K562 (cell line): ENCODE results near the gene KCTD4. TPM values are rescaled to one million over a fixed set of nuclear protein-coding genes. Genes with fewer than 3 reads are reported as not detected.

Experiments
- ATAC-seq: fragments of 200-7000 bp; cut with Tn5 transposase; 3 replicates; pipeline ENCODE4 v1.9.1; 2020; ENCODE audit warnings: moderate library complexity
- BruUV-seq: library from RNA; stranded (reverse); fragments of 400-500 nt; replicated peaks from 2 replicates; lab custom pipeline; 2021; lab: Mats Ljungman, UMichigan
- CTCF ChIA-PET: fragments of 300-600 bp; formaldehyde crosslinking; extraction: SDS; loops from one replicate; lab custom pipeline; 2021; ENCODE audit warnings: low intra/inter-chr PET ratio; lab: Yijun Ruan, JAX
- POLR2A ChIA-PET: fragments of 300-600, 350-650 bp; sonication (Branson Sonifier 250); formaldehyde crosslinking; extraction: SDS; loops from one replicate; lab custom pipeline; 2021; ENCODE audit warnings: antibody characterized with exemption, inconsistent platforms; lab: Yijun Ruan, JAX
- DNase-seq, 4 experiments: peaks; one replicate each; pipeline versions ENCODE4 v3.0.0 to v3.0.0-alpha.2; 2011 to 2018; ENCODE audit warnings: low spot score in 3 of 4, mixed read lengths in 3 of 4; ENCODE audit errors: extremely low read depth in 1 of 4
- FAIRE-seq: peaks from 2 replicates; lab custom pipeline; 2011; peaks lifted over from hg19 to GRCh38; lab: Jason Lieb, UNC
- H2AFZ ChIP-seq: 2 replicates; pipeline ENCODE4 v1.6.0; 2011; ENCODE audit warnings: low read depth, low read length, control low read depth, inconsistent platforms
- H3K27ac ChIP-seq: fragments of 200-600 bp; 3 replicates; pipeline ENCODE4 v1.8.0; 2011; ENCODE audit warnings: low read depth, mild to moderate bottlenecking, control low read depth, inconsistent platforms, low read length, moderate library complexity, mixed read lengths; ENCODE audit errors: extremely low read depth
- H3K27me3 ChIP-seq, 2 experiments: fragments of 300-600 bp in 1 of 2; 2 replicates in 1 of 2; 3 replicates in 1 of 2; pipeline versions ENCODE4 v1.6.0 to v1.8.0; 2011; ENCODE audit warnings: inconsistent platforms in 2 of 2, low read length in 2 of 2, mild to moderate bottlenecking in 1 of 2, mixed read lengths in 1 of 2, moderate library complexity in 1 of 2; ENCODE audit not compliant: control insufficient read depth in 2 of 2, insufficient read depth in 2 of 2
- H3K36me3 ChIP-seq: fragments of 300-600 bp; 3 replicates; pipeline ENCODE4 v1.8.0; 2011; ENCODE audit warnings: mild to moderate bottlenecking, low read length, inconsistent platforms; ENCODE audit not compliant: control insufficient read depth, insufficient read depth
- H3K4me1 ChIP-seq, 2 experiments: fragments of 200-600 bp in 1 of 2; replicated peaks in 1 of 2; 2 replicates in 1 of 2; 3 replicates in 1 of 2; pipeline versions ENCODE4 v1.5.1 to v1.8.0; 2011; ENCODE audit warnings: inconsistent platforms in 2 of 2, low read length in 2 of 2, mild to moderate bottlenecking in 1 of 2, mixed read lengths in 1 of 2, moderate library complexity in 1 of 2; ENCODE audit not compliant: control insufficient read depth in 2 of 2, insufficient read depth in 2 of 2
- H3K4me2 ChIP-seq: 2 replicates; pipeline ENCODE4 v1.6.1; 2011; ENCODE audit warnings: low read length, control low read depth, inconsistent platforms, mixed read lengths; ENCODE audit not compliant: insufficient read depth
- H3K4me3 ChIP-seq: fragments of 200-600 bp; sonication (generic), shearing (Covaris generic); 2 replicates; pipeline ENCODE4 v1.5.1; 2016; ENCODE audit warnings: control low read depth, inconsistent platforms
- H3K79me2 ChIP-seq: fragments of 200-600 bp; 3 replicates; pipeline ENCODE4 v1.8.0; 2011; ENCODE audit warnings: low read length, inconsistent platforms; ENCODE audit not compliant: control insufficient read depth, insufficient read depth
- H3K9ac ChIP-seq, 2 experiments: 2 replicates each; pipeline versions ENCODE4 v1.6.0 to v1.6.1; 2011; ENCODE audit warnings: low read depth in 2 of 2, low read length in 2 of 2, control low read depth in 1 of 2, inconsistent platforms in 1 of 2, mild to moderate bottlenecking in 1 of 2, mixed read lengths in 1 of 2; ENCODE audit not compliant: insufficient read depth in 1 of 2
- H3K9me1 ChIP-seq: one replicate; pipeline ENCODE4 v1.6.0; 2011; ENCODE audit warnings: inconsistent platforms, mild to moderate bottlenecking, low read length, moderate library complexity; ENCODE audit not compliant: control insufficient read depth, insufficient read depth
- H3K9me3 ChIP-seq: replicated peaks from 2 replicates; pipeline ENCODE4 v1.5.1; 2011; ENCODE audit warnings: low read depth, low read length, inconsistent platforms; ENCODE audit not compliant: control insufficient read depth, insufficient read depth
- H4K20me1 ChIP-seq: replicated peaks from 2 replicates; pipeline ENCODE4 v1.6.1; 2011; ENCODE audit warnings: low read length, inconsistent platforms, mixed read lengths; ENCODE audit not compliant: control insufficient read depth, insufficient read depth
- BRD4 ChIP-seq: fragments of 200-600 bp; sonication (generic); IDR thresholded peaks from 2 replicates; pipeline ENCODE4 v1.6.1; 2017; ENCODE audit warnings: inconsistent platforms
- CEBPZ ChIP-seq: fragments of 150-350 bp; IDR thresholded peaks from 2 replicates; pipeline ENCODE4 v1.6.1; 2014; ENCODE audit warnings: low read depth, mild to moderate bottlenecking, low read length, borderline replicate concordance
- DIDO1 ChIP-seq: fragments of 450-650 bp; IDR thresholded peaks from 2 replicates; pipeline ENCODE4 v1.6.1; 2016; ENCODE audit warnings: low read depth, missing biosample characterization, missing genetic modification characterization
- HOXB6 ChIP-seq: fragments of 250-450 bp; sonication (Bioruptor Pico); IDR thresholded peaks from 2 replicates; pipeline ENCODE4 v1.5.1; 2022; ENCODE audit warnings: mild to moderate bottlenecking, borderline replicate concordance
- KHSRP ChIP-seq: fragments of 450-650 bp; IDR thresholded peaks from 2 replicates; pipeline ENCODE4 v1.6.1; 2017
- KLF16 ChIP-seq: IDR thresholded peaks from 2 replicates; pipeline ENCODE4 v1.6.1; 2016; ENCODE audit warnings: antibody characterized with exemption
- NFYB ChIP-seq: IDR thresholded peaks from 2 replicates; pipeline ENCODE4 v1.6.1; 2011; ENCODE audit warnings: mild to moderate bottlenecking, moderate library complexity; ENCODE audit not compliant: insufficient read length; ENCODE audit errors: extremely low read depth
- PKNOX1 ChIP-seq: fragments of 450-650 bp; IDR thresholded peaks from 2 replicates; pipeline ENCODE4 v1.6.1; 2016
- PRDM10 ChIP-seq: fragments of 450-650 bp; IDR thresholded peaks from 2 replicates; pipeline ENCODE4 v1.6.1; 2018; ENCODE audit not compliant: partially characterized antibody
- THAP7 ChIP-seq: fragments of 250-450 bp; sonication (Bioruptor Pico); IDR thresholded peaks from 2 replicates; pipeline ENCODE4 v1.5.0; 2021
- ZNF12 ChIP-seq: sonication (generic); formaldehyde crosslinking; IDR thresholded peaks from 2 replicates; pipeline ENCODE4 v1.4.0; 2020; ENCODE audit warnings: mild to moderate bottlenecking, missing genetic modification reagents
- ZNF79 ChIP-seq: fragments of 250-450 bp; sonication (Bioruptor Pico); IDR thresholded peaks from 2 replicates; pipeline ENCODE4 v1.4.0; 2020; ENCODE audit warnings: low read depth, mild to moderate bottlenecking, moderate library complexity
- WGBS: fragments of 100-300 bp; shearing (Covaris generic); methylation state at CpG from one replicate; pipeline ENCODE4 v1.1.6; 2016; ENCODE audit warnings: low coverage, mixed read lengths; ENCODE audit not compliant: insufficient coverage; ENCODE audit errors: missing lambda C conversion rate; 5-methylcytosine and 5-hydroxymethylcytosine counted together
- in situ Hi-C: fragments of 300-500 bp; cut with MboI; formaldehyde crosslinking; loops from 4 replicates; pipeline ENCODE4 v1.15.0; 2018; ENCODE audit warnings: inconsistent platforms, mixed read lengths
- intact Hi-C: fragments of 100-400 bp; cut with micrococcal nuclease; formaldehyde crosslinking; loops from 2 replicates; pipeline ENCODE4 v1.14.2; 2022
- polyA plus RNA-seq, 8 experiments: library from polyadenylated mRNA; depleted of rRNA in 4 of 8; stranded (reverse) in 5 of 8; unstranded in 3 of 8; fragments of >200 nt; fragmentation: Nextera tagmentation in 2 of 8; fragmentation: Illumina TruSeq in 1 of 8; extraction: Ambion mirVana in 2 of 8; extraction: Trizol in 1 of 8; gene quantifications; 2 replicates each; pipeline versions ENCODE4 v1.2.1 to v1.2.3, GENCODE V29; 2011 to 2014; ENCODE audit warnings: inconsistent platforms in 1 of 8, missing spikeins in 1 of 8
- total RNA-seq, 7 experiments: library from RNA; depleted of rRNA in 6 of 7; stranded (reverse); fragments of >200 nt in 6 of 7; fragmentation: Illumina TruSeq in 2 of 7; extraction: Trizol in 2 of 7; gene quantifications; 2 replicates each; pipeline versions ENCODE4 v1.2.1 to v1.2.3, GENCODE V29; 2011 to 2021; ENCODE audit warnings: low replicate concordance in 1 of 7

KCTD4 gene
- total and polyA plus RNA-seq, 9 of the 15 experiments (the other 6 are each of a cell fraction or from before 2014, with no cell fraction given), result not detected

GRCh38 chr13:45222919-45223318, 22.1 kb upstream of the KCTD4 start:
- no peak overlapping the region for H3K4me2 ChIP-seq
- no peaks in the 10 kb centered on the region for H3K9me1 ChIP-seq
- no peak overlapping the region for H3K4me3 ChIP-seq
- FAIRE-seq (no peak), DNase-seq (no peak), ATAC-seq (no peak)
- H3K36me3 ChIP-seq, result no peaks in the 10 kb centered on the region
- WGBS, result 100% methylated on average over 1 of the region's 1 CpG
- H3K27me3 ChIP-seq, result no peaks in the 10 kb centered on the region
- no peaks in the 10 kb centered on the region for H4K20me1 ChIP-seq
- BruUV-seq, result no TSS peak
- in situ Hi-C loops (no loop called here), intact Hi-C loops (no loop called here)
- CTCF ChIA-PET, result no interaction called here
- H3K27ac ChIP-seq, result no peak overlapping the region
- H3K4me1 ChIP-seq, result no peaks in the 10 kb centered on the region; a peak in 1 of 5 replicates
- H3K9ac ChIP-seq, result no peak overlapping the region
- H3K9me3 ChIP-seq, result no peaks in the 10 kb centered on the region
- POLR2A ChIA-PET, result no interaction called here
- H2AFZ ChIP-seq, result no peak overlapping the region
- H3K79me2 ChIP-seq, result peaks cover 5% of the 10 kb centered on the region; the same call in 1 of the 3 replicates
- no peak for TF ChIP-seq PRDM10
- no peak for TF ChIP-seq HOXB6 (CRISPR knock-in tag)
- no peak for TF ChIP-seq THAP7 (CRISPR knock-in tag)
- TF ChIP-seq KLF16, result no peak
- TF ChIP-seq BRD4, result no peak
- TF ChIP-seq CEBPZ, result no peak
- no peak for TF ChIP-seq PKNOX1
- no peak for TF ChIP-seq NFYB
- TF ChIP-seq DIDO1 (tag), result no peak
- TF ChIP-seq ZNF12 (CRISPR knock-in tag), result no peak
- TF ChIP-seq KHSRP, result no peak
- no peak for TF ChIP-seq ZNF79 (CRISPR knock-in tag)
